ENCODE data around the gene PPFIA2.

The PPFIA2 gene

DNA sequence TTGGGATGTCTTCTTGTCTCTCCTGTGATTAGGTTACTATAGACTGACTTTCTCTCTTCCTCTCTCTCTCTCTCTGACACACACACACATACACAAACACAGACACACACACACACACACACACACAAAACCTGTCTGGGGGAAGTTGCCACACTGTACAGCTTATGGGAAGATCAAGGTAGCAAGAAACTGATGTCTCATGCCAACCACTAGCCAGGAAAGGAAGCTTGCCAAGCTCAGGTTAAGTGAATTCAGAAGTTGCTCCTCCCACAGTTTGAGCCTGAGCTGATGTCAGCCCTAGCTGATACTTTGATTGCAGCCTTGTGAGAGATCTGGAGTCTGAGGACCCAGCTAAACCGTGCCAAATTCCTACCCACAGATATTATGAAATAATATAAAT is 67.1 kb downstream of the PPFIA2 start:
- TF ChIP-seq, protein P1, sequence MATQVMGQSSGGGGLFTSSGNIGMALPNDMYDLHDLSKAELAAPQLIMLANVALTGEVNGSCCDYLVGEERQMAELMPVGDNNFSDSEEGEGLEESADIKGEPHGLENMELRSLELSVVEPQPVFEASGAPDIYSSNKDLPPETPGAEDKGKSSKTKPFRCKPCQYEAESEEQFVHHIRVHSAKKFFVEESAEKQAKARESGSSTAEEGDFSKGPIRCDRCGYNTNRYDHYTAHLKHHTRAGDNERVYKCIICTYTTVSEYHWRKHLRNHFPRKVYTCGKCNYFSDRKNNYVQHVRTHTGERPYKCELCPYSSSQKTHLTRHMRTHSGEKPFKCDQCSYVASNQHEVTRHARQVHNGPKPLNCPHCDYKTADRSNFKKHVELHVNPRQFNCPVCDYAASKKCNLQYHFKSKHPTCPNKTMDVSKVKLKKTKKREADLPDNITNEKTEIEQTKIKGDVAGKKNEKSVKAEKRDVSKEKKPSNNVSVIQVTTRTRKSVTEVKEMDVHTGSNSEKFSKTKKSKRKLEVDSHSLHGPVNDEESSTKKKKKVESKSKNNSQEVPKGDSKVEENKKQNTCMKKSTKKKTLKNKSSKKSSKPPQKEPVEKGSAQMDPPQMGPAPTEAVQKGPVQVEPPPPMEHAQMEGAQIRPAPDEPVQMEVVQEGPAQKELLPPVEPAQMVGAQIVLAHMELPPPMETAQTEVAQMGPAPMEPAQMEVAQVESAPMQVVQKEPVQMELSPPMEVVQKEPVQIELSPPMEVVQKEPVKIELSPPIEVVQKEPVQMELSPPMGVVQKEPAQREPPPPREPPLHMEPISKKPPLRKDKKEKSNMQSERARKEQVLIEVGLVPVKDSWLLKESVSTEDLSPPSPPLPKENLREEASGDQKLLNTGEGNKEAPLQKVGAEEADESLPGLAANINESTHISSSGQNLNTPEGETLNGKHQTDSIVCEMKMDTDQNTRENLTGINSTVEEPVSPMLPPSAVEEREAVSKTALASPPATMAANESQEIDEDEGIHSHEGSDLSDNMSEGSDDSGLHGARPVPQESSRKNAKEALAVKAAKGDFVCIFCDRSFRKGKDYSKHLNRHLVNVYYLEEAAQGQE (IDR thresholded peaks at IDR 0.05; ENCODE audit: insufficient read depth in 1 of 2, low read depth in 2 of 2, low read length in 2 of 2): no peak
- TF ChIP-seq POLR2AphosphoS5 (IDR thresholded peaks at IDR 0.05; ENCODE audit: low read depth, low read length) (no peak), TAF1 (IDR thresholded peaks at IDR 0.05; ENCODE audit: borderline replicate concordance, insufficient read depth, low read length) (no peak), FOXP2 (optimal IDR thresholded peaks at IDR 0.05; ENCODE audit: borderline replicate concordance, extremely low read depth, extremely low read length, insufficient read depth) (no peak), SIN3A (IDR thresholded peaks at IDR 0.05; ENCODE audit: borderline replicate concordance, insufficient read depth, low read length) (no peak)

DNA sequence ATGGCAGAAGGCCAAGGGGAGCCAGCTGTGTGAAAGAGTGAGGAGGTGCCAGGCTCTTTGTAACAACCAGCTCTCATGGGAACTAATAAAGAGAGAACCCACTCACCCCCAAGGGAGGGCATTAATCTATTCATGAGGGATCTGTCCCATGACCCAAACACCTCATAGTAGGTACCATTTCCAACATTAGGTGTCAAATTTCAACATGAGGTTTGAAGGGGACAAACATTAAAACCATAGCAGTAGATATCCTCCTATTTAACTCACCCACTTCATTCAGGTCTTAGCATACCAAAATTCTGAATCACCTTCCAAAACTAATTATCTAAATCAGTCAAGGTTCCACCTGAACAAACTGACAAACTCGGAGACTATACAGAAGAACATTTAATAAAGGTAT is 75.3 kb downstream of the PPFIA2 start:
- TF ChIP-seq, protein P1 (IDR thresholded peaks at IDR 0.05; ENCODE audit: insufficient read depth in 1 of 2, low read depth in 2 of 2, low read length in 2 of 2): no peak
- TF ChIP-seq SIN3A (IDR thresholded peaks at IDR 0.05; ENCODE audit: borderline replicate concordance, insufficient read depth, low read length) (no peak), FOXP2 (optimal IDR thresholded peaks at IDR 0.05; ENCODE audit: borderline replicate concordance, extremely low read depth, extremely low read length, insufficient read depth) (no peak), POLR2AphosphoS5 (IDR thresholded peaks at IDR 0.05; ENCODE audit: low read depth, low read length) (no peak), TAF1 (IDR thresholded peaks at IDR 0.05; ENCODE audit: borderline replicate concordance, insufficient read depth, low read length) (no peak)

DNA sequence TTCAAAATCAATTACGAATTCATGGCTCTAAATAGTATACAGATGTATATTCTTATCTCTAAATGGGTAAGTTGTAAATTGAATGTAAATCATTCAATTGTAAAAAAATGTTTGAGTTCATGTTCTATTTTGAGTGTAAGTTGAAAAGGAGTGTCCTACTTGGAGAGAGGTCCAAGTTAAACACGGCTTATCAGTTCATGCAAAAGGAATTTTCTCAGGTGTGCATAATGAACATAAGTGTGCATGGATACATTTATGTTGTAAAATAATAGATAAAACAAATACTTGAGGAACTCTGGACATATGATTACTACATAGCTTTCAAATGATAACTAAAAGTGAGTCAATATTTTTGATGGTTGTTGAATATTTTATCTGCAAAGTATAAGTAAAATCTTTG is 79.5 kb downstream of the PPFIA2 start:
- TF ChIP-seq SIN3A (IDR thresholded peaks at IDR 0.05; ENCODE audit: borderline replicate concordance, insufficient read depth, low read length) (no peak), FOXP2 (optimal IDR thresholded peaks at IDR 0.05; ENCODE audit: borderline replicate concordance, extremely low read depth, extremely low read length, insufficient read depth) (no peak), TAF1 (IDR thresholded peaks at IDR 0.05; ENCODE audit: borderline replicate concordance, insufficient read depth, low read length) (no peak), POLR2AphosphoS5 (IDR thresholded peaks at IDR 0.05; ENCODE audit: low read depth, low read length) (no peak)
- TF ChIP-seq, protein P1 (IDR thresholded peaks at IDR 0.05; ENCODE audit: insufficient read depth in 1 of 2, low read depth in 2 of 2, low read length in 2 of 2): no peak

DNA sequence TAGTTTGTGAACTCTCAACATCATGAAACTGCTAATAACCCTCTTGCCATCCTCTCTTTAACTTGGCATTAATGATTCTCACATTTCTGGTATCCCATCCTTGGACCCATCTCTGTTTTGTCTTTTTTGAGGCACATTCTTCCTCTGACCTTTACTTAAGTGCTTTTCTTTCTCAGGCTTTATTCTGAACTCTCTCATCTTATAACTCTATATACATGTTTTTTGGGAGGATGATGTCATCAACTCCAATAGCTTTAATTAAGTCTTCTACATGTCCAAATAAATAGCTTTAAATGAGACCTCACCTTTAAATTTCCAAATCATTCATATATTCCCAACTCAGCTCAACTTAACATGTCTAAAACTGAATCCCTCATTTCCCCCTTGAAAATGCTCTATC is 88.4 kb downstream of the PPFIA2 start:
- TF ChIP-seq SIN3A (IDR thresholded peaks at IDR 0.05; ENCODE audit: borderline replicate concordance, insufficient read depth, low read length) (no peak), FOXP2 (optimal IDR thresholded peaks at IDR 0.05; ENCODE audit: borderline replicate concordance, extremely low read depth, extremely low read length, insufficient read depth) (no peak), POLR2AphosphoS5 (IDR thresholded peaks at IDR 0.05; ENCODE audit: low read depth, low read length) (no peak), TAF1 (IDR thresholded peaks at IDR 0.05; ENCODE audit: borderline replicate concordance, insufficient read depth, low read length) (no peak)
- TF ChIP-seq, protein P1 (IDR thresholded peaks at IDR 0.05; ENCODE audit: insufficient read depth in 1 of 2, low read depth in 2 of 2, low read length in 2 of 2): no peak

DNA sequence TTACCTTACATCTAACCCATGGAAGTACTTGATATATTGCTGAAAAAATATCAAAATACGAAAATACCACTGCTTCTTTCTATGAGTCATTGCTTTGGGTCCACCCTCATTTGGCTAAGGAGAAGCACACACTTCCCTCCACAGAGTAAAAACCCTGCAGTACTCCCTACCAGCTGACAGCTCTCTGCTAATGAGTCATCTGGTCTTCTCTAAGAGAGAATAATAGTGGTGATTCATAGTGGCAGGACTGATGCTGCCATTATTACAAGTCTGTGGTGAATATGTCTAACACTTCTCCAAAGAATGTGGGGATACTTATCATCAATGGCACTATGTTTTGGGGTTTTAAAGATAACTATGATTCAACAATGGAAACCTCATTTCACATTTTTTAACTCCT is 90.7 kb downstream of the PPFIA2 start:
- no peak for TF ChIP-seq POLR2AphosphoS5 (IDR thresholded peaks at IDR 0.05; ENCODE audit: low read depth, low read length)
- TF ChIP-seq, protein P1 (IDR thresholded peaks at IDR 0.05; ENCODE audit: insufficient read depth in 1 of 2, low read depth in 2 of 2, low read length in 2 of 2): no peak
- no peak for TF ChIP-seq TAF1 (IDR thresholded peaks at IDR 0.05; ENCODE audit: borderline replicate concordance, insufficient read depth, low read length)
- TF ChIP-seq FOXP2 (optimal IDR thresholded peaks at IDR 0.05; ENCODE audit: borderline replicate concordance, extremely low read depth, extremely low read length, insufficient read depth): no peak
- TF ChIP-seq SIN3A (IDR thresholded peaks at IDR 0.05; ENCODE audit: borderline replicate concordance, insufficient read depth, low read length): no peak
